DND-41 (cell line): ENCODE results near the gene MICAL2.

Experiments used
- CTCF ChIP-seq: IDR thresholded peaks from 2 replicates; pipeline ENCODE4 v1.5.1; 2012; ENCODE audit warnings: borderline replicate concordance, low read length, moderate library complexity, mild to moderate bottlenecking; ENCODE audit not compliant: poor library complexity, severe bottlenecking; ENCODE audit errors: extremely low read depth
- EZH2 ChIP-seq: IDR thresholded peaks from 3 replicates; pipeline ENCODE4 v1.6.1; 2012; ENCODE audit warnings: borderline replicate concordance, low read depth, mild to moderate bottlenecking, moderate library complexity, low read length, inconsistent platforms; ENCODE audit not compliant: severe bottlenecking

GRCh38 chr11:12116425-12117032, 6.1 kb downstream of the MICAL2 start:
- TF ChIP-seq CTCF (no peak), EZH2 (no peak)
